SK-N-SH (cell line): ENCODE measurements around the gene LRRN4. TPM values are rescaled to one million over a fixed set of nuclear protein-coding genes. Genes with fewer than 3 reads are reported as not detected.

Experiments
- CTCF ChIA-PET: fragments of 300-600, 350-600 bp; formaldehyde crosslinking; extraction: SDS; loops from one replicate; lab custom pipeline; 2021; lab: Yijun Ruan, JAX
- POLR2A ChIA-PET: fragments of 350-600 bp; sonication (Branson Sonifier 250); formaldehyde crosslinking; extraction: SDS; loops from one replicate; lab custom pipeline; 2020; ENCODE audit warnings: antibody characterized with exemption, inconsistent platforms; lab: Yijun Ruan, JAX
- DNase-seq: peaks from one replicate; pipeline ENCODE4 v3.0.0; 2012
- H2AFZ ChIP-seq: fragments of 200-600 bp; sonication (generic); 2 replicates; pipeline ENCODE4 v1.8.1; 2016; ENCODE audit warnings: antibody characterized with exemption, mild to moderate bottlenecking, low read depth
- H3F3A ChIP-seq: fragments of 200-600 bp; sonication (generic); replicated peaks from 2 replicates; pipeline ENCODE3; 2016; ENCODE audit warnings: antibody characterized with exemption, mild to moderate bottlenecking; ENCODE audit not compliant: insufficient read depth
- H3K27ac ChIP-seq, 2 experiments: fragments of 200-500 bp in 1 of 2; fragments of 200-600 bp in 1 of 2; sonication (Bioruptor generic) in 1 of 2; sonication (generic), shearing (Covaris generic) in 1 of 2; 2 replicates each; pipeline versions ENCODE4 v1.5.1 to v1.6.1; 2014 to 2016; ENCODE audit warnings: low read depth in 2 of 2, inconsistent platforms in 1 of 2, low read length in 1 of 2, mild to moderate bottlenecking in 1 of 2, mixed read lengths in 1 of 2
- H3K27me3 ChIP-seq: fragments of 200-600 bp; sonication (generic), shearing (Covaris generic); 2 replicates; pipeline ENCODE4 v1.6.1; 2016; ENCODE audit warnings: mixed run types; ENCODE audit not compliant: insufficient read depth
- H3K36me3 ChIP-seq, 2 experiments: fragments of 200-500 bp in 1 of 2; fragments of 200-600 bp in 1 of 2; sonication (Bioruptor generic) in 1 of 2; sonication (generic) in 1 of 2; replicated peaks in 1 of 2; 2 replicates each; pipeline versions ENCODE3 to v1.5.1; 2014 to 2016; ENCODE audit warnings: low read length in 1 of 2, mild to moderate bottlenecking in 1 of 2; ENCODE audit not compliant: insufficient read depth in 2 of 2, control insufficient read depth in 1 of 2
- H3K4me1 ChIP-seq, 2 experiments: fragments of 200-500 bp in 1 of 2; fragments of 200-600 bp in 1 of 2; sonication (Bioruptor generic) in 1 of 2; sonication (generic), shearing (Covaris generic) in 1 of 2; 2 replicates each; pipeline versions ENCODE4 v1.5.1 to v1.6.1; 2014 to 2016; ENCODE audit warnings: low read depth in 1 of 2, low read length in 1 of 2, mixed run types in 1 of 2; ENCODE audit not compliant: insufficient read depth in 2 of 2, control insufficient read depth in 1 of 2
- H3K4me2 ChIP-seq: fragments of 200-600 bp; sonication (generic), shearing (Covaris generic); 2 replicates; pipeline ENCODE4 v1.6.1; 2017; ENCODE audit warnings: mixed run types
- H3K4me3 ChIP-seq, 2 experiments: fragments of 200-500 bp in 1 of 2; fragments of 200-600 bp in 1 of 2; sonication (Bioruptor generic) in 1 of 2; sonication (generic), shearing (Covaris generic) in 1 of 2; 2 replicates each; pipeline versions ENCODE4 v1.5.1 to v1.8.1; 2014 to 2016; ENCODE audit warnings: low read depth in 2 of 2, inconsistent platforms in 1 of 2, low read length in 1 of 2, mild to moderate bottlenecking in 1 of 2, mixed read lengths in 1 of 2, moderate library complexity in 1 of 2
- H3K79me2 ChIP-seq: fragments of 200-600 bp; sonication (generic); 2 replicates; pipeline ENCODE4 v1.8.1; 2017; ENCODE audit warnings: mild to moderate bottlenecking; ENCODE audit not compliant: insufficient read depth
- H3K9ac ChIP-seq: fragments of 200-600 bp; sonication (generic); 2 replicates; pipeline ENCODE4 v1.6.1; 2017; ENCODE audit warnings: mixed run types
- H3K9me2 ChIP-seq: fragments of 200-600 bp; sonication (generic); 2 replicates; pipeline ENCODE4 v1.6.1; 2017; ENCODE audit warnings: mixed run types
- H3K9me3 ChIP-seq: fragments of 200-600 bp; sonication (generic); 2 replicates; pipeline ENCODE4 v1.6.1; 2017; ENCODE audit warnings: mixed run types, mild to moderate bottlenecking, moderate library complexity
- H4K20me1 ChIP-seq: fragments of 200-600 bp; sonication (generic); 2 replicates; pipeline ENCODE4 v1.6.1; 2017; ENCODE audit warnings: mild to moderate bottlenecking, mixed run types; ENCODE audit not compliant: insufficient read depth
- CHD2 ChIP-seq: fragments of 150-350 bp; IDR thresholded peaks from 2 replicates; pipeline ENCODE4 v1.6.1; 2018; ENCODE audit warnings: low read length; ENCODE audit not compliant: partially characterized antibody
- EZH2phosphoT487 ChIP-seq: fragments of 200-600 bp; sonication (generic); IDR thresholded peaks from 2 replicates; pipeline ENCODE4 v1.6.1; 2017; ENCODE audit warnings: low read depth, mixed run types, mild to moderate bottlenecking, antibody characterized with exemption, moderate library complexity, borderline replicate concordance
- JUND ChIP-seq: IDR thresholded peaks from 2 replicates; pipeline ENCODE4 v1.4.0; 2012
- NFIC ChIP-seq: IDR thresholded peaks from 2 replicates; pipeline ENCODE4 v1.4.0; 2012; ENCODE audit warnings: borderline replicate concordance
- NRF1 ChIP-seq: IDR thresholded peaks from 2 replicates; pipeline ENCODE4 v1.6.1; 2012; ENCODE audit warnings: low read depth, mild to moderate bottlenecking, low read length
- PBX3 ChIP-seq: IDR thresholded peaks from 2 replicates; pipeline ENCODE4; 2012
- POLR2AphosphoS5 ChIP-seq: IDR thresholded peaks from 2 replicates; pipeline ENCODE4 v1.6.1; 2012; ENCODE audit warnings: low read depth, low read length
- RAD21 ChIP-seq: IDR thresholded peaks from 2 replicates; pipeline ENCODE4 v1.6.1; 2012; ENCODE audit warnings: mild to moderate bottlenecking, low read length
- RCOR1 ChIP-seq: fragments of 150-350 bp; IDR thresholded peaks from 2 replicates; pipeline ENCODE4 v1.6.1; 2017; ENCODE audit warnings: antibody characterized with exemption, low read length
- REST ChIP-seq: IDR thresholded peaks from 2 replicates; pipeline ENCODE4 v1.6.1; 2012; ENCODE audit warnings: mild to moderate bottlenecking, low read depth, low read length, moderate library complexity
- SIN3A ChIP-seq: IDR thresholded peaks from 2 replicates; pipeline ENCODE4 v1.6.1; 2012; ENCODE audit warnings: low read depth, mild to moderate bottlenecking, low read length, moderate library complexity, borderline replicate concordance
- USF1 ChIP-seq: IDR thresholded peaks from 2 replicates; pipeline ENCODE4 v1.4.0; 2012; ENCODE audit warnings: low read depth, borderline replicate concordance
- USF2 ChIP-seq: fragments of 150-350 bp; IDR thresholded peaks from 2 replicates; pipeline ENCODE4 v1.6.1; 2017; ENCODE audit warnings: antibody characterized with exemption, low read length, low read depth, borderline replicate concordance
- whole genome bisulfite sequencing: methylation state at CpG from one replicate; pipeline ENCODE4 v1.1.6; 2017; ENCODE audit warnings: low lambda C conversion rate; 5-methylcytosine and 5-hydroxymethylcytosine counted together
- polyA plus RNA-seq, 3 experiments: library from polyadenylated mRNA; depleted of rRNA; stranded (reverse); fragments of >200 nt; gene quantifications; 2 replicates each; pipeline ENCODE4 v1.2.3, GENCODE V29; 2012

LRRN4 gene
- polyA plus RNA-seq, 1 of the 3 experiments (the other 2 are of a cell fraction): 0.05 TPM

- WGBS: 94% methylated on average over 6 of the region's 6 CpGs
- TF ChIP-seq SIN3A (no peak), REST (no peak), CHD2 (no peak), NRF1 (no peak)
- no peak for DNase-seq
- H2AFZ ChIP-seq: no peak overlapping the region
- ChIA-PET POLR2A (interaction anchor here (0.6 to 0.7 kb wide), 2 partner anchors 52 to 213 kb away, joined by 3 read pairs; no protein-coding TSS in a partner anchor), CTCF (no interaction called here)
- no peaks in the 10 kb centered on the region for H3K27me3 ChIP-seq
- no peaks in the 10 kb centered on the region for H3F3A ChIP-seq
- H3K4me2 ChIP-seq: no peak overlapping the region
- H3K9me3 ChIP-seq: no peaks in the 10 kb centered on the region
- no peaks in the 10 kb centered on the region for H3K4me1 ChIP-seq
- H3K9ac ChIP-seq: no peak overlapping the region
- H3K9me2 ChIP-seq: no peaks in the 10 kb centered on the region
- peaks cover 8% of the 10 kb centered on the region for H4K20me1 ChIP-seq
- no peak overlapping the region for H3K27ac ChIP-seq
- H3K4me3 ChIP-seq: no peak overlapping the region
- H3K79me2 ChIP-seq: peaks cover 33% of the 10 kb centered on the region
- H3K36me3 ChIP-seq: peaks cover 22 to 33% of the 10 kb centered on the region in 2 experiments
Measured at GRCh38 chr20:6030453-6031080, 23.3 kb downstream of the LRRN4 start.

- Histone ChIP-seq H3K36me3 (peaks cover 19 to 34% of the 10 kb centered on the region in 2 experiments), H3K9ac (no peak overlapping the region), H3K4me2 (no peak overlapping the region), H3K79me2 (peaks cover 41% of the 10 kb centered on the region), H3K4me3 (no peak overlapping the region), H2AFZ (no peak overlapping the region), H3F3A (no peaks in the 10 kb centered on the region), H3K4me1 (no peaks in the 10 kb centered on the region), H3K27ac (no peak overlapping the region), H3K27me3 (no peaks in the 10 kb centered on the region), H3K9me3 (no peaks in the 10 kb centered on the region), H4K20me1 (peaks cover 8% of the 10 kb centered on the region), H3K9me2 (no peaks in the 10 kb centered on the region)
- no peak for DNase-seq
- WGBS: 83% methylated on average over 4 of the region's 6 CpGs
- POLR2A ChIA-PET: no interaction called here
- CTCF ChIA-PET: no interaction called here
- no peak for TF ChIP-seq RCOR1
- no peak for TF ChIP-seq PBX3
- TF ChIP-seq USF2: no peak
- no peak for TF ChIP-seq NFIC
- TF ChIP-seq EZH2phosphoT487: no peak
- no peak for TF ChIP-seq SIN3A
- no peak for TF ChIP-seq REST
- no peak for TF ChIP-seq RAD21
- no peak for TF ChIP-seq NRF1
- no peak for TF ChIP-seq USF1
- no peak for TF ChIP-seq POLR2AphosphoS5
- no peak for TF ChIP-seq JUND
Measured at GRCh38 chr20:6029538-6029937, 24.3 kb downstream of the LRRN4 start.
